A673 (cell line): ENCODE data around the gene SPATA21. TPM values are rescaled to one million over a fixed set of nuclear protein-coding genes. Genes with fewer than 3 reads are reported as not detected.

Source experiments
- BruUV-seq: library from RNA; stranded (reverse); fragments of 400-500 nt; replicated peaks from 2 replicates; lab custom pipeline; 2021; lab: Mats Ljungman, UMichigan
- CTCF ChIA-PET: fragments of 300-600 bp; sonication (Branson Sonifier 250); formaldehyde crosslinking; loops from one replicate; lab custom pipeline; 2022; ENCODE audit warnings: antibody characterized with exemption; lab: Charles Lee
- POLR2A ChIA-PET: fragments of 300-600 bp; sonication (Branson Sonifier 250); formaldehyde crosslinking; loops from one replicate; lab custom pipeline; 2022; ENCODE audit warnings: antibody characterized with exemption; ENCODE audit not compliant: low non-redundant PET; lab: Charles Lee
- DNase-seq: peaks from one replicate; pipeline ENCODE4 v3.0.0-alpha.2; 2015; ENCODE audit warnings: low spot score
- H3K27ac ChIP-seq: fragments of 200-600 bp; sonication (generic); 2 replicates; pipeline ENCODE4 v1.5.1; 2016; ENCODE audit warnings: mixed run types, low read depth, mild to moderate bottlenecking, mixed read lengths, antibody characterized with exemption, low read length; ENCODE audit not compliant: poor library complexity, severe bottlenecking
- H3K27me3 ChIP-seq: fragments of 200-600 bp; sonication (generic); replicated peaks from 2 replicates; pipeline ENCODE4 v1.6.1; 2017; ENCODE audit warnings: mixed run types, low read depth, mild to moderate bottlenecking, mixed read lengths, antibody characterized with exemption, low read length; ENCODE audit not compliant: insufficient read depth, poor library complexity
- H3K36me3 ChIP-seq: fragments of 200-600 bp; sonication (generic); 2 replicates; pipeline ENCODE4 v1.6.1; 2016; ENCODE audit warnings: mixed run types, mild to moderate bottlenecking, mixed read lengths, antibody characterized with exemption, low read length; ENCODE audit not compliant: insufficient read depth, poor library complexity, severe bottlenecking
- H3K4me1 ChIP-seq: fragments of 200-600 bp; sonication (generic); 2 replicates; pipeline ENCODE4 v1.6.1; 2017; ENCODE audit warnings: mixed run types, mild to moderate bottlenecking, mixed read lengths, antibody characterized with exemption, low read length; ENCODE audit not compliant: insufficient read depth, poor library complexity, severe bottlenecking
- H3K4me3 ChIP-seq: fragments of 200-600 bp; sonication (generic); 2 replicates; pipeline ENCODE4 v1.5.1; 2016; ENCODE audit warnings: low read depth, mixed run types, mild to moderate bottlenecking, mixed read lengths, low read length; ENCODE audit not compliant: poor library complexity, severe bottlenecking
- H3K9me3 ChIP-seq: fragments of 200-600 bp; sonication (generic); 2 replicates; pipeline ENCODE4 v1.6.1; 2016; ENCODE audit warnings: mixed run types, low read depth, mild to moderate bottlenecking, mixed read lengths, antibody characterized with exemption, low read length; ENCODE audit not compliant: poor library complexity, severe bottlenecking
- EZH2 ChIP-seq: fragments of 200-600 bp; sonication (generic); IDR thresholded peaks from 2 replicates; pipeline ENCODE4 v1.6.1; 2017; ENCODE audit warnings: borderline replicate concordance, low read depth, mild to moderate bottlenecking, mixed read lengths, antibody characterized with exemption, low read length; ENCODE audit not compliant: poor library complexity, severe bottlenecking
- intact Hi-C: fragments of 100-400 bp; cut with micrococcal nuclease; formaldehyde crosslinking; loops from one replicate; pipeline ENCODE4 v1.10.0; 2022; ENCODE audit not compliant: unreplicated experiment
- total RNA-seq: library from RNA; stranded (reverse); gene quantifications from 2 replicates; pipeline ENCODE4 v1.2.3, GENCODE V29; 2021
- TF ChIP-seq, protein P1 (sequence below): fragments of 300-800, 200-600 bp; sonication (generic); conservative IDR thresholded peaks from 2 replicates; pipeline ENCODE4 v1.5.1; 2017; ENCODE audit warnings: low read depth, mild to moderate bottlenecking, antibody characterized with exemption, low read length, moderate library complexity, mixed read lengths

The SPATA21 gene
- total RNA-seq, 1 experiment from 2014 or later = not detected

DNA sequence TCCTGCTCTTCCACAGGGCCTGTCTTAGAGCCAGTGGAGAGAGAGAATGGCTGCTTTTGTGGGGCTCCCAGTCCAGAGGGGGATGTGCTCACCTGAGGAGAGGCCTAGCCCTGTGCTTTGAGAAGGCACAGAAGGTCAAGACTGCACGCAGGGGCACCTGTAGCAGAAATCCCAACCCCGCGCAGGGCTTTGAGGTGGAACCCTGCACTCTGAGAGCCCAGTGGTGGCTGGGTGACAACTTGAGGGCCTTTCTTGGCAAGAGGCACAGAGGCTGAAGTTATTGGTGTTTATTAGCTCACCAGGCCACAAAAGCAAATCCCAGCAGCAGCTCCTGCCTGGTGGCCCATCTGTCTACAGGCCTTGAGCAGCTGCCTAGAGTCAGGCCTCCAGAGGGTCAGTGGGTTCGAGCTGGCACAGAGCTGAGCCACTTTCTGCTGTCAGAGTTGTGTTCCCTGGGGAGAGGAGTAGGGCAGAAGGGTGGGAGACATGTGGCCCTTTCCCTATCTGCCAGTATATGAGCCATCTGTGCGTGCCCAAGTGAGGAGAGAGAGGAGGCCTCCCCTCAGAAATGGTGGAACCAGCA, 38.8 kb downstream of the SPATA21 start:
- no peaks in the 10 kb centered on the region for H3K27me3 ChIP-seq
- H3K27ac ChIP-seq = no peak overlapping the region
- no peaks in the 10 kb centered on the region for H3K9me3 ChIP-seq
- no peak for DNase-seq
- no TSS peak for BruUV-seq
- peaks cover 31% of the 10 kb centered on the region for H3K36me3 ChIP-seq
- intact Hi-C loops = no loop called here
- H3K4me3 ChIP-seq = no peak overlapping the region
- ChIA-PET POLR2A (no interaction called here), CTCF (no interaction called here)
- no peaks in the 10 kb centered on the region for H3K4me1 ChIP-seq
- no peak for TF ChIP-seq EZH2
- TF ChIP-seq, protein P1, sequence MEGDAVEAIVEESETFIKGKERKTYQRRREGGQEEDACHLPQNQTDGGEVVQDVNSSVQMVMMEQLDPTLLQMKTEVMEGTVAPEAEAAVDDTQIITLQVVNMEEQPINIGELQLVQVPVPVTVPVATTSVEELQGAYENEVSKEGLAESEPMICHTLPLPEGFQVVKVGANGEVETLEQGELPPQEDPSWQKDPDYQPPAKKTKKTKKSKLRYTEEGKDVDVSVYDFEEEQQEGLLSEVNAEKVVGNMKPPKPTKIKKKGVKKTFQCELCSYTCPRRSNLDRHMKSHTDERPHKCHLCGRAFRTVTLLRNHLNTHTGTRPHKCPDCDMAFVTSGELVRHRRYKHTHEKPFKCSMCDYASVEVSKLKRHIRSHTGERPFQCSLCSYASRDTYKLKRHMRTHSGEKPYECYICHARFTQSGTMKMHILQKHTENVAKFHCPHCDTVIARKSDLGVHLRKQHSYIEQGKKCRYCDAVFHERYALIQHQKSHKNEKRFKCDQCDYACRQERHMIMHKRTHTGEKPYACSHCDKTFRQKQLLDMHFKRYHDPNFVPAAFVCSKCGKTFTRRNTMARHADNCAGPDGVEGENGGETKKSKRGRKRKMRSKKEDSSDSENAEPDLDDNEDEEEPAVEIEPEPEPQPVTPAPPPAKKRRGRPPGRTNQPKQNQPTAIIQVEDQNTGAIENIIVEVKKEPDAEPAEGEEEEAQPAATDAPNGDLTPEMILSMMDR = no peak

DNA sequence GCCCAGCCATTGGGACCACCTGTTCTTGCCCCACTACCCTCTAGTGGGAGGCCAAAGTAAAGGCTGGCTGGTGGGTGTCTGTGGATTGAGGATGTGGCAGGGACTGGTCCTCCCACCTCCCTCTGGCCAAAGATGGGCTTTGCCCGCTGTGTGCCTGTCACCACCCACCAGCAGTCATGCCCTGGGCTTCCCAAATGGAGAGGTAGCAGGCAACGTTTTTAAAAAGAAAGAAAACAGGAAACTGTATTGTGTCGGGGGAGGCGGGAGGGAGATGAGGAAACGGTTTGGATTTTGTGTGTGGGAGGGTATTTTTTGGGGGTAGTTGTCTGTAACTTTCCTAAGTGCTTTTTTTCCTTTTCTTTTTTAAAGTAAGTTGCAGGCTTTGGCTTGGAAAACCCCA, 40.1 kb downstream of the SPATA21 start:
- Histone ChIP-seq H3K27me3 (no peaks in the 10 kb centered on the region), H3K4me1 (no peaks in the 10 kb centered on the region), H3K9me3 (no peaks in the 10 kb centered on the region), H3K36me3 (peaks cover 34% of the 10 kb centered on the region), H3K27ac (peak overlapping the region; percentile 30), H3K4me3 (no peak overlapping the region)
- POLR2A ChIA-PET = no interaction called here
- no peak for DNase-seq
- TF ChIP-seq, protein P1 = no peak
- BruUV-seq = no TSS peak
- intact Hi-C loops = no loop called here
- CTCF ChIA-PET = no interaction called here

DNA sequence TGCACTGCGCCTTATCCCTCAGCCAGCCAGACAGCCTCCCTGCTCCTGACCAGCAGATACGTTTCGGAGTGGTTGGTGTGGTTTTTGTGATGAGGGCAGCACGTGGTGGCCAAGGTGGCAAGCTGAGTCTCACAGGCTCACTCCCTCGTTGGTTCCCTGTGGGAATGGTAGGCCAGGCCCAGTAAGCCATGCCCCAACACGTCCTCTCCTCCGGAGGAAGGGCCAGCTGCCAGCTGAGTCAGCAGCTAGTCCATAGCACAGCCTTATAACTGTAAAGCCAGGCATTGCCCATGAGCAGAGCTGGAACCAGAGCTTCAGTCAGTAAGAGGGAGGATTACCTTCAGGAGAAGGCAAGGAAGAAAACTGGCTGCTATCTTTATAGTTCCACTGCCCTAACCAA, 40.6 kb downstream of the SPATA21 start:
- DNase-seq = no peak
- H3K4me3 ChIP-seq = no peak overlapping the region
- no peaks in the 10 kb centered on the region for H3K4me1 ChIP-seq
- peak overlapping the region; percentile 30 for H3K27ac ChIP-seq
- intact Hi-C loops = no loop called here
- peaks cover 34% of the 10 kb centered on the region for H3K36me3 ChIP-seq
- H3K9me3 ChIP-seq = no peaks in the 10 kb centered on the region
- no TSS peak for BruUV-seq
- no peaks in the 10 kb centered on the region for H3K27me3 ChIP-seq
- no peak for TF ChIP-seq EZH2
- TF ChIP-seq, protein P1 = no peak
- ChIA-PET POLR2A (no interaction called here), CTCF (no interaction called here)
